Measurements from ENCODE around the gene TRAPPC5.

TRAPPC5 gene

DNA sequence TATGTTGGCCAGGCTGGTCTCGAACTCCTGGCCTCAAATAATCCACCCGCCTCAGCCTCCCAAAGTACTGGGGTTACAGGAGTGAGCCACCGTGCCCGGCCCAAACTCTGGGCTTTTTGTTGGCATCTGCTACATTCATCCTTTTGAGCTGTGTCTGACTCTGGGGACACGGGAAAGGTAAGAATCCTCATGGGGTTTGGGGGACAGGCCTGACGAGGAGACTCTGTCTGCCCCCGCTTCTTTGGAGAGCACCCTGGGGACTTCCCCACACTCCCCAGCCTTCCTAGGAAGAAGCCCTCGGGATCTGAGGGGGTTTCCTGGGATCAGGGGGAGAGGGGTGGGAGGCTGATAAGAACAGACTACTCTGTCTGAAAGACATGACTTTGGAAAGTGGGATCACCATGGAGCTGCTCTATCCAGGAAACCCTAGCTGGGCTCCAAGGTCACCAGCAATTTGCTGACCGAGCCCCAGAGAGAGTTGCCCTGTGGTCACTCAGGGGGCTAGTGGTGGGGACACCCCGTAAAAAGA is 29.4 kb downstream of the TRAPPC5 start:
- Histone ChIP-seq H3K4me2 (ENCODE audit: low read depth, low read length) (no peak overlapping the region), H3K9ac (ENCODE audit: low read length) (no peak overlapping the region), H3K27ac (ENCODE audit: low read length) (no peak overlapping the region), H3K79me2 (ENCODE audit: low read length) (no peaks in the 10 kb centered on the region), H4K20me1 (ENCODE audit: insufficient read depth, low read length) (no peaks in the 10 kb centered on the region), H3K27me3 (replicated peaks; ENCODE audit: insufficient read depth, low read length) (peaks cover 91% of the 10 kb centered on the region), H3K4me1 (ENCODE audit: low read length) (no peaks in the 10 kb centered on the region), H3K4me3 (ENCODE audit: low read length) (no peak overlapping the region), H2AFZ (ENCODE audit: low read length) (no peak overlapping the region), H3K36me3 (replicated peaks; ENCODE audit: insufficient read depth, low read length) (no peaks in the 10 kb centered on the region), H3F3A (ENCODE audit: insufficient read depth, low read length) (no peaks in the 10 kb centered on the region), H3K9me3 (replicated peaks; ENCODE audit: insufficient read depth, low read length) (no peaks in the 10 kb centered on the region), H3K9me2 (replicated peaks; ENCODE audit: insufficient read depth, low read length) (no peaks in the 10 kb centered on the region)
- no peak for DNase-seq
- TF ChIP-seq, protein P1, sequence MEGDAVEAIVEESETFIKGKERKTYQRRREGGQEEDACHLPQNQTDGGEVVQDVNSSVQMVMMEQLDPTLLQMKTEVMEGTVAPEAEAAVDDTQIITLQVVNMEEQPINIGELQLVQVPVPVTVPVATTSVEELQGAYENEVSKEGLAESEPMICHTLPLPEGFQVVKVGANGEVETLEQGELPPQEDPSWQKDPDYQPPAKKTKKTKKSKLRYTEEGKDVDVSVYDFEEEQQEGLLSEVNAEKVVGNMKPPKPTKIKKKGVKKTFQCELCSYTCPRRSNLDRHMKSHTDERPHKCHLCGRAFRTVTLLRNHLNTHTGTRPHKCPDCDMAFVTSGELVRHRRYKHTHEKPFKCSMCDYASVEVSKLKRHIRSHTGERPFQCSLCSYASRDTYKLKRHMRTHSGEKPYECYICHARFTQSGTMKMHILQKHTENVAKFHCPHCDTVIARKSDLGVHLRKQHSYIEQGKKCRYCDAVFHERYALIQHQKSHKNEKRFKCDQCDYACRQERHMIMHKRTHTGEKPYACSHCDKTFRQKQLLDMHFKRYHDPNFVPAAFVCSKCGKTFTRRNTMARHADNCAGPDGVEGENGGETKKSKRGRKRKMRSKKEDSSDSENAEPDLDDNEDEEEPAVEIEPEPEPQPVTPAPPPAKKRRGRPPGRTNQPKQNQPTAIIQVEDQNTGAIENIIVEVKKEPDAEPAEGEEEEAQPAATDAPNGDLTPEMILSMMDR (IDR thresholded peaks at IDR 0.05; ENCODE audit: low read length): no peak
- TF ChIP-seq EZH2phosphoT487 (IDR thresholded peaks at IDR 0.05; ENCODE audit: low read length) (no peak), EZH2 (optimal IDR thresholded peaks at IDR 0.05; ENCODE audit: low read depth, low read length) (no peak)

DNA sequence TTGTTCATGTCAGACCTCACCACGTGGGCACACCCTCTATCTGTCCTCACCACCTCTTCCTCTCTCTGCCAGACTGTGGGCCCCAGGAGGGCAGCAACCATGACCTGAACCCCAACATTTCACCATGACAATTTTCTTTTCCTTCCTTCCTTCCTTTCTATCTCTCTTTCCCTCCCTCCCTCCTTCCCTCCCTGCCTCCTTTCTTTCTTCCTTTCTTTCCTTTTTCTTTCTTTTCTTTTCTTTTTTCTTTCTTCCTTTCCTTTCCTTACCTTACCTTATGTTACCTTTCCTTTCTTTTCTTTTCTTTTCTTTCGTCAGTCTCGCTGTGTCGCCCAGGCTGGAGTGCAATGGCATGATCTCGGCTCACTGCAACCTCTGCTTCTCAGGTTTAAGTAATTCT is 30.0 kb downstream of the TRAPPC5 start:
- H3K4me3 ChIP-seq (ENCODE audit: low read length): no peak overlapping the region

DNA sequence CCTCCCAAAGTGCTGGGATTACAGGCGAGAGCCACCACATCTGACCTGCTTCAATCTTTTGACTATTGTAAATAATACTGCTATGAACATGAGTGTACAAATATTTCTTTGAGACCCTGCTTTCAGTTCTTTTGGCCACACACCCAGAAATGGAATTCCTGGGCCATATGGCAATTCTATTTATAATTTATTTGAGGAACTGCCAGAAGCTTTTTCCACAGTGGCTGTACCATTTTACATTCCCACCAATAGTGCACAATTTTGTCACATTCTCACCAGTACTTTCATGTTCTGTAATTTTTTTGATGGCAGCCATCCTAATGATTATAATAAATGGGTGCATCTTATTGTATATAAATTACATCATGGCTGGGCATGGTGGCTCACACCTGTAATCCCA is 35.0 kb downstream of the TRAPPC5 start:
- Histone ChIP-seq H3K4me3 (ENCODE audit: low read length) (no peak overlapping the region), H3K79me2 (ENCODE audit: low read length) (no peaks in the 10 kb centered on the region), H3K27ac (ENCODE audit: low read length) (no peak overlapping the region), H3K9me3 (replicated peaks; ENCODE audit: insufficient read depth, low read length) (no peaks in the 10 kb centered on the region), H2AFZ (ENCODE audit: low read length) (no peak overlapping the region), H3K4me1 (ENCODE audit: low read length) (no peaks in the 10 kb centered on the region), H3F3A (ENCODE audit: insufficient read depth, low read length) (no peaks in the 10 kb centered on the region), H3K4me2 (ENCODE audit: low read depth, low read length) (no peak overlapping the region), H3K9me2 (replicated peaks; ENCODE audit: insufficient read depth, low read length) (no peaks in the 10 kb centered on the region), H3K9ac (ENCODE audit: low read length) (no peak overlapping the region), H3K36me3 (replicated peaks; ENCODE audit: insufficient read depth, low read length) (no peaks in the 10 kb centered on the region), H3K27me3 (replicated peaks; ENCODE audit: insufficient read depth, low read length) (peaks cover 87% of the 10 kb centered on the region), H4K20me1 (ENCODE audit: insufficient read depth, low read length) (no peaks in the 10 kb centered on the region)
- TF ChIP-seq, protein P1 (IDR thresholded peaks at IDR 0.05; ENCODE audit: low read length): no peak
- TF ChIP-seq EZH2 (optimal IDR thresholded peaks at IDR 0.05; ENCODE audit: low read depth, low read length) (no peak), EZH2phosphoT487 (IDR thresholded peaks at IDR 0.05; ENCODE audit: low read length) (no peak)
- DNase-seq: no peak

More for the DNA sequence above, 30.0 kb downstream of the TRAPPC5 start:
- TF ChIP-seq EZH2 (optimal IDR thresholded peaks at IDR 0.05; ENCODE audit: low read depth, low read length): no peak
- TF ChIP-seq, protein P1 (IDR thresholded peaks at IDR 0.05; ENCODE audit: low read length): no peak
- TF ChIP-seq EZH2phosphoT487 (IDR thresholded peaks at IDR 0.05; ENCODE audit: low read length): no peak
- Histone ChIP-seq H3K79me2 (ENCODE audit: low read length) (no peaks in the 10 kb centered on the region), H3K9ac (ENCODE audit: low read length) (no peak overlapping the region), H3K9me2 (replicated peaks; ENCODE audit: insufficient read depth, low read length) (no peaks in the 10 kb centered on the region), H3K27me3 (replicated peaks; ENCODE audit: insufficient read depth, low read length) (peaks cover 91% of the 10 kb centered on the region), H3K4me1 (ENCODE audit: low read length) (no peaks in the 10 kb centered on the region), H3K9me3 (replicated peaks; ENCODE audit: insufficient read depth, low read length) (no peaks in the 10 kb centered on the region), H3K4me2 (ENCODE audit: low read depth, low read length) (no peak overlapping the region), H3K27ac (ENCODE audit: low read length) (no peak overlapping the region), H3K36me3 (replicated peaks; ENCODE audit: insufficient read depth, low read length) (no peaks in the 10 kb centered on the region), H4K20me1 (ENCODE audit: insufficient read depth, low read length) (no peaks in the 10 kb centered on the region), H2AFZ (ENCODE audit: low read length) (no peak overlapping the region), H3F3A (ENCODE audit: insufficient read depth, low read length) (no peaks in the 10 kb centered on the region)
- no peak for DNase-seq
